CD14-positive monocyte (primary cell): ENCODE data around the gene CCDC88C. TPM values are rescaled to one million over a fixed set of nuclear protein-coding genes. Genes with fewer than 3 reads are reported as not detected.

Source experiments
- DNase-seq, 3 donors: peaks; one replicate each; pipeline ENCODE4 v3.0.0-alpha.2; 2011 to 2022
- H2AFZ ChIP-seq: 2 replicates; pipeline ENCODE4 v1.6.0; 2012; ENCODE audit warnings: mild to moderate bottlenecking, low read depth, low read length, inconsistent platforms; ENCODE audit not compliant: insufficient read depth, poor library complexity, severe bottlenecking
- H3K27ac ChIP-seq, 2 donors: 1 replicate in 1 of 2; 2 replicates in 1 of 2; pipeline ENCODE4 v1.5.1; 2012 to 2013; ENCODE audit warnings: low read length in 2 of 2, control low read depth in 1 of 2, inconsistent platforms in 1 of 2, low read depth in 1 of 2, mild to moderate bottlenecking in 1 of 2
- H3K27me3 ChIP-seq, 2 donors: one replicate each; pipeline versions ENCODE4 v1.6.0 to v1.6.1; 2011 to 2013; ENCODE audit warnings: low read length in 2 of 2; ENCODE audit not compliant: control insufficient read depth in 2 of 2, insufficient read depth in 2 of 2
- H3K36me3 ChIP-seq, 2 donors: replicated peaks in 1 of 2; 1 replicate in 1 of 2; 2 replicates in 1 of 2; pipeline versions ENCODE4 v1.5.1 to v1.6.1; 2012 to 2013; ENCODE audit warnings: low read length in 2 of 2, control low read depth in 1 of 2, inconsistent platforms in 1 of 2, mild to moderate bottlenecking in 1 of 2; ENCODE audit not compliant: insufficient read depth in 2 of 2, control insufficient read depth in 1 of 2
- H3K4me1 ChIP-seq, 2 donors: 1 replicate in 1 of 2; 2 replicates in 1 of 2; pipeline versions ENCODE4 v1.5.1 to v1.6.1; 2012 to 2013; ENCODE audit warnings: low read length in 2 of 2, control low read depth in 1 of 2, inconsistent platforms in 1 of 2, mild to moderate bottlenecking in 1 of 2, moderate library complexity in 1 of 2; ENCODE audit not compliant: insufficient read depth in 2 of 2, control insufficient read depth in 1 of 2
- H3K4me2 ChIP-seq: replicated peaks from 2 replicates; pipeline ENCODE3; 2012; ENCODE audit warnings: low read length, moderate library complexity, mild to moderate bottlenecking; ENCODE audit not compliant: poor library complexity, severe bottlenecking; ENCODE audit errors: extremely low read depth
- H3K4me3 ChIP-seq, 3 experiments: fragments of 200-600 bp in 1 of 3; sonication (generic) in 1 of 3; replicated peaks in 1 of 3; 1 replicate in 2 of 3; 2 replicates in 1 of 3; pipeline ENCODE4 v1.5.1; 2011 to 2013; ENCODE audit warnings: low read length in 3 of 3, mild to moderate bottlenecking in 3 of 3, control low read depth in 2 of 3, low read depth in 2 of 3, inconsistent platforms in 1 of 3, moderate library complexity in 1 of 3
- H3K79me2 ChIP-seq: 2 replicates; pipeline ENCODE4 v1.6.0; 2012; ENCODE audit warnings: mild to moderate bottlenecking, control low read depth, inconsistent platforms, low read length, moderate library complexity; ENCODE audit not compliant: insufficient read depth
- H3K9ac ChIP-seq: 2 replicates; pipeline ENCODE4 v1.6.0; 2017; ENCODE audit warnings: low read length, mild to moderate bottlenecking; ENCODE audit not compliant: insufficient read depth, poor library complexity, severe bottlenecking
- H3K9me3 ChIP-seq, 2 donors: replicated peaks in 1 of 2; 1 replicate in 1 of 2; 2 replicates in 1 of 2; pipeline versions ENCODE4 v1.5.1 to v1.6.1; 2012 to 2013; ENCODE audit warnings: low read length in 2 of 2, control low read depth in 1 of 2; ENCODE audit not compliant: control insufficient read depth in 1 of 2, insufficient read depth in 1 of 2
- H4K20me1 ChIP-seq: 2 replicates; pipeline ENCODE4 v1.6.0; 2012; ENCODE audit warnings: mild to moderate bottlenecking, low read length, control low read depth, moderate library complexity; ENCODE audit not compliant: insufficient read depth
- H3K27ac Mint-ChIP-seq, 7 donors: one replicate each; pipeline ENCODE4 v1.8.0; 2020; ENCODE audit warnings: mild to moderate bottlenecking in 7 of 7, mixed read lengths in 7 of 7, moderate library complexity in 6 of 7, inconsistent platforms in 2 of 7
- H3K27me3 Mint-ChIP-seq, 3 donors: one replicate each; pipeline ENCODE4 v1.8.0; 2021 to 2022; ENCODE audit warnings: low read depth in 3 of 3, mild to moderate bottlenecking in 3 of 3, mixed read lengths in 3 of 3, moderate library complexity in 3 of 3, inconsistent platforms in 1 of 3
- H3K36me3 Mint-ChIP-seq, 2 donors: one replicate each; pipeline ENCODE4 v1.8.0; 2020; ENCODE audit warnings: mixed read lengths in 2 of 2, inconsistent platforms in 1 of 2, mild to moderate bottlenecking in 1 of 2
- H3K4me1 Mint-ChIP-seq: one replicate; pipeline ENCODE4 v1.8.0; 2020; ENCODE audit warnings: mild to moderate bottlenecking, mixed read lengths
- H3K4me3 Mint-ChIP-seq, 2 donors: one replicate each; pipeline ENCODE4 v1.8.0; 2020; ENCODE audit warnings: mild to moderate bottlenecking in 2 of 2, mixed read lengths in 2 of 2, moderate library complexity in 1 of 2
- H3K9me3 Mint-ChIP-seq, 7 donors: one replicate each; pipeline ENCODE4 v1.8.0; 2020 to 2022; ENCODE audit warnings: mixed read lengths in 7 of 7, mild to moderate bottlenecking in 6 of 7, moderate library complexity in 6 of 7, inconsistent platforms in 2 of 7
- CTCF ChIP-seq: fragments of 200-600 bp; IDR thresholded peaks from one replicate; pipeline ENCODE4 v1.8.0; 2022; ENCODE audit warnings: antibody characterized with exemption, mild to moderate bottlenecking
- WGBS: methylation state at CpG from one replicate; pipeline ENCODE4 v1.1.5; 2013; ENCODE audit warnings: missing lambda C conversion rate; ENCODE audit not compliant: insufficient coverage; 5-methylcytosine and 5-hydroxymethylcytosine counted together
- intact Hi-C, 2 donors: fragments of 100-400 bp; cut with micrococcal nuclease; formaldehyde crosslinking; loops; one replicate each; pipeline versions ENCODE4 v1.15.0 to v1.15.1; 2023
- polyA plus RNA-seq, 3 donors: library from polyadenylated mRNA; depleted of rRNA in 1 of 3; unstranded in 2 of 3; stranded (reverse) in 1 of 3; fragments of 300-500 nt in 2 of 3; fragments of >200 nt in 1 of 3; fragmentation: Illumina TruSeq in 2 of 3; gene quantifications; 1 replicate in 2 of 3; 2 replicates in 1 of 3; pipeline ENCODE4 v1.2.3, GENCODE V29; 2012 to 2021

Gene CCDC88C
- polyA plus RNA-seq, 3 donors, result 11.6 to 69.7 (median 12.3) TPM

GRCh38 chr14:91336093-91336450 lies 81.5 kb downstream of the CCDC88C start:
- no peak overlapping the region for H3K27ac ChIP-seq
- H3K4me3 Mint-ChIP-seq, result no peak overlapping the region
- H3K27ac Mint-ChIP-seq, result no peak overlapping the region
- no peak for TF ChIP-seq CTCF
- H3K79me2 ChIP-seq, result peaks cover 22% of the 10 kb centered on the region
- peaks cover 0 to 1% (median 0%) of the 10 kb centered on the region in 3 donors for H3K27me3 Mint-ChIP-seq
- H4K20me1 ChIP-seq, result peaks cover 75% of the 10 kb centered on the region
- H3K4me1 Mint-ChIP-seq, result peaks cover 31% of the 10 kb centered on the region
- H3K27me3 ChIP-seq, result no peaks in the 10 kb centered on the region
- no peak overlapping the region for H3K4me2 ChIP-seq
- peaks cover 19 to 27% of the 10 kb centered on the region in 2 donors for H3K4me1 ChIP-seq
- H3K36me3 ChIP-seq, result peaks cover 60 to 87% of the 10 kb centered on the region in 2 donors
- H3K36me3 Mint-ChIP-seq, result peaks cover 83 to 86% of the 10 kb centered on the region in 2 donors
- H3K9me3 Mint-ChIP-seq, result no peaks in the 10 kb centered on the region
- 80% methylated on average over 1 of the region's 9 CpGs for WGBS
- H2AFZ ChIP-seq, result no peak overlapping the region
- no peak overlapping the region for H3K4me3 ChIP-seq
- intact Hi-C loops, result no loop called here
- no peak for DNase-seq
- no peak overlapping the region for H3K9ac ChIP-seq
- H3K9me3 ChIP-seq, result no peaks in the 10 kb centered on the region

- intact Hi-C loops, result no loop called here
- Mint-ChIP-seq H3K27me3 (peaks cover 0 to 1% (median 0%) of the 10 kb centered on the region in 3 donors), H3K9me3 (no peaks in the 10 kb centered on the region), H3K4me3 (no peak overlapping the region), H3K36me3 (peaks cover 82 to 85% of the 10 kb centered on the region in 2 donors), H3K4me1 (peaks cover 36% of the 10 kb centered on the region), H3K27ac (peak overlapping the region in 4 of 7 donors; percentile 15 to 83 (median 36))
- no peak for TF ChIP-seq CTCF
- H3K36me3 ChIP-seq, result peaks cover 58 to 81% of the 10 kb centered on the region in 2 donors
- DNase-seq, result no peak
- H3K4me2 ChIP-seq, result no peak overlapping the region
- peaks cover 25% of the 10 kb centered on the region for H3K79me2 ChIP-seq
- no peaks in the 10 kb centered on the region for H3K27me3 ChIP-seq
- H3K9me3 ChIP-seq, result no peaks in the 10 kb centered on the region
- H3K4me1 ChIP-seq, result peaks cover 26 to 34% of the 10 kb centered on the region in 2 donors
- WGBS, result 97% methylated on average over 10 of the region's 19 CpGs
- H3K9ac ChIP-seq, result no peak overlapping the region
- H3K27ac ChIP-seq, result no peak overlapping the region
- peaks cover 77% of the 10 kb centered on the region for H4K20me1 ChIP-seq
- H2AFZ ChIP-seq, result no peak overlapping the region
- H3K4me3 ChIP-seq, result no peak overlapping the region
Observed at GRCh38 chr14:91335191-91336092, 82.2 kb downstream of the CCDC88C start.
